HEK293 (cell line): ENCODE results near the gene RTRAF.

ENCODE experiments used
- CTCF ChIP-seq: fragments of 450-650 bp; formaldehyde crosslinking; IDR thresholded peaks from 2 replicates; pipeline ENCODE4 v1.5.1; 2016; ENCODE audit warnings: missing biosample characterization, missing genetic modification characterization
- GLIS2 ChIP-seq: fragments of 450-650 bp; formaldehyde crosslinking; IDR thresholded peaks from 2 replicates; pipeline ENCODE4 v1.5.1; 2016; ENCODE audit warnings: missing biosample characterization, missing genetic modification characterization
- REST ChIP-seq: fragments of 450-650 bp; formaldehyde crosslinking; IDR thresholded peaks from 2 replicates; pipeline ENCODE4 v1.5.1; 2016; ENCODE audit warnings: missing biosample characterization, missing genetic modification characterization
- SP3 ChIP-seq: fragments of 450-650 bp; formaldehyde crosslinking; IDR thresholded peaks from 2 replicates; pipeline ENCODE4 v1.5.1; 2016; ENCODE audit warnings: missing biosample characterization, missing genetic modification characterization
- YY1 ChIP-seq: fragments of 450-650 bp; formaldehyde crosslinking; IDR thresholded peaks from 2 replicates; pipeline ENCODE4 v1.5.1; 2018; ENCODE audit warnings: missing biosample characterization, missing genetic modification characterization
- ZBTB11 ChIP-seq: fragments of 450-650 bp; formaldehyde crosslinking; conservative IDR thresholded peaks from 2 replicates; pipeline ENCODE4 v1.5.1; 2016; ENCODE audit warnings: low read depth, missing biosample characterization, missing genetic modification characterization
- ZEB2 ChIP-seq: fragments of 450-650 bp; formaldehyde crosslinking; IDR thresholded peaks from 2 replicates; pipeline ENCODE4 v1.5.1; 2016; ENCODE audit warnings: missing biosample characterization, missing genetic modification characterization
- ZIC2 ChIP-seq: fragments of 450-650 bp; formaldehyde crosslinking; IDR thresholded peaks from 2 replicates; pipeline ENCODE4 v1.5.1; 2016; ENCODE audit warnings: missing biosample characterization, missing genetic modification characterization
- ZNF184 ChIP-seq: fragments of 450-650 bp; IDR thresholded peaks from 2 replicates; pipeline ENCODE4 v1.5.1; 2018; ENCODE audit warnings: missing biosample characterization, mild to moderate bottlenecking, missing genetic modification characterization
- ZNF341 ChIP-seq: fragments of 450-650 bp; formaldehyde crosslinking; IDR thresholded peaks from 2 replicates; pipeline ENCODE4; 2016; ENCODE audit warnings: low read depth, missing biosample characterization, missing genetic modification characterization
- ZNF48 ChIP-seq: fragments of 450-650 bp; formaldehyde crosslinking; IDR thresholded peaks from 2 replicates; pipeline ENCODE4 v1.5.1; 2016; ENCODE audit warnings: missing biosample characterization, missing genetic modification characterization
- ZNF530 ChIP-seq: fragments of 450-650 bp; formaldehyde crosslinking; IDR thresholded peaks from 2 replicates; pipeline ENCODE4 v1.5.1; 2016; ENCODE audit warnings: low read depth, missing biosample characterization, missing genetic modification characterization
- ZNF560 ChIP-seq: fragments of 450-650 bp; formaldehyde crosslinking; IDR thresholded peaks from 2 replicates; pipeline ENCODE4 v1.5.1; 2017; ENCODE audit warnings: missing biosample characterization, missing genetic modification characterization, borderline replicate concordance
- ZNF639 ChIP-seq: fragments of 450-650 bp; formaldehyde crosslinking; IDR thresholded peaks from 2 replicates; pipeline ENCODE4 v1.5.1; 2016; ENCODE audit warnings: missing biosample characterization, missing genetic modification characterization

- TF ChIP-seq ZBTB11 (tag by site-specific recombination) (no peak), CTCF (tag by site-specific recombination) (no peak), GLIS2 (tag by site-specific recombination) (no peak), ZIC2 (tag by site-specific recombination) (no peak), SP3 (tag by site-specific recombination) (no peak), ZNF341 (no peak), ZNF184 (tag by site-specific recombination) (no peak), ZNF48 (tag by site-specific recombination) (no peak), REST (no peak), ZNF530 (no peak), ZEB2 (tag by site-specific recombination) (no peak), YY1 (tag by site-specific recombination) (no peak), ZNF560 (tag by site-specific recombination) (no peak), ZNF639 (no peak)
These were observed 26.1 kb upstream of the RTRAF start for GRCh38 chr14:51963286-51963685.
